Measurements from ENCODE around the gene CROCC.

CROCC gene

DNA sequence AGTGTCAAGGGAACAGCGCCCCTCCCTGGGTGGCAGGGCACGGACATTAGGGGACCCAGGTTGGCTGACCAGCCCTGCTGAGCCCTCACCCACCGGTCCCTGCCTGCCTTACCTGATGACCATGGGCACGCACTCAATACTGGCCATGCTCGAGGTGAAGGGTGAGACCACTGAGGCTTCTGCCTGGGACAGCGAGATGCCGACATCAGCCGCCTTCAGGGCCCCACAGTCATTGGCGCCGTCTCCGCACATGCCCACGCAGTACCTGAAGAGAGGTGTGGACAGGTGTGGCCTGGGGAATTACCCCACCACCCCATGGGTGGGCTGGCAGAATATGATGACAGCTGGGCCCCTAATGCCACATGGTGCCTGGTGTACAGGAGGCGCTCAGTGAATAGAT lies 66.5 kb downstream of the CROCC start:
- DNase-seq: no peak

DNA sequence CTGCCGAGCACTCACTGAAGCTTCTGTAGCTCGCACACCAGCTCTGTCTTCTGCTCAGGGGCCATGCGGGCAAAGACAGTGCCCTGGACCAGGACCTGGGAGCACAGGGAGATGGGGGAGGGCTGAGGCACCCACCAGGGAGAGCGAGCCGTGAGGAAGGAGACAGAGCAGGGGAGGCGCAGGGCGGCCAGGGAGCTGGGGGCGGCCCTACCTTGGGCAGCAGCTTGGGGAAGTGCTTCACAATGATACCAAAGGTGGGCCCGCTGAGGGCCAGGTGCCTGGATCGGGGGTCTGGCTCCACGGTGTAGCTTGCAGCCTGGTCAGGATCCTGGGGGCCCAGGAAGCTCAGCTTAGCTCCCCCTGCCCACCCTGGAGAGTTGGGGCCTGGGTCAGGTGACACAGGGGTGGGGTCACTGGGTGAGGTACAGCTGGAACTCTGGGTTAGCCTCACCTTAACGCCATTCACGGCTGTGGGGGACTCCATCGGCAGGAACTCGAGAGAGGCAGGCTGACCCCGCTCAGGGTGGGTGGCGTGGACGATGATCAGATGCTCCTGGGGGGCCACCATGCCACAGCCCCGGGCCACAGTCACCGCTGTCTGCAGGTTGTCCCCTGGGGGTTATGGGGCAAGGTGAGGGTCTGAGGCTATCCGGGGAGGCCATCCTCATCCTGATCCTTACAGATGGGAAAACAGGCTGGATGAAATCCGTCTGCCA lies 68.1 kb downstream of the CROCC start:
- no peak for DNase-seq

DNA sequence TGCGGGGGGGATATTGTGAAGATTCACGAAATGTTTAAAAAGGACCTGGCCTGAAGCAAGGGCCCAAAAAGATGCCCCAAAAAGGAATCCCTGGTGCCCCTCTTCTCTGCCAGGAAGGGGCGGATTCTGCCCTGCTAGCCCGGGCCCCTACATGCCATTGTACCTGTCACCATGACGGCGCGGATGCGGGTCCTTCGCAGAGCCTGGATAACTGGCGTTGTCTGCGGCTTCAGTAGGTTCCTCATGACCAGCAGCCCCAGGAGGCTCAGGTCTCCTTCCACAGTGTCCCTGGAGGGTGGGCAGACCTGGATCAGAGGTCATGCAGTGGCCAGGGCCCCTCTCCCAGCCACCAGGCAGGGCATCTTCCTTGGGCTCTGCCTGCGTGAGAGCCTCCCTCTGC lies 69.8 kb downstream of the CROCC start:
- no peak for DNase-seq

DNA sequence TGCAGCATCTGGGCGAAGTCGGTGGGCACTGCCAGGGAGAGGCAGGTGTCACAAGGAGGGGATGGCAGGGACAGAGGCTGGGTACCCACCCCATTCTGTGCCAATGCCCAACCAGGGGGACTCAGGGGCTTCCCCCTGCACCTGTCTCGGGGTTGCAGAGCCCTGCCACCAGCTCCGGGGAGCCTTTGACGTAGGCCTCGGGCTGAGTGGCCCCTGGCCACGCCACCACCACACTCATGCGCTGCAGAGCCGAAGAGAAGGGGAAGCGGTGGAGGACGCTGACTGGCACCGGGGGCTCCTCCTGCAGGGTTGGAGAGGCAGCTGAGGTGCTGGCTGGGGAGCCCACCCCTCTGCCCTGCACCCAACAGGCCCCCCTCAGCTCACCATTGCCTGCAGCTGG lies 70.4 kb downstream of the CROCC start:
- DNase-seq: no peak

DNA sequence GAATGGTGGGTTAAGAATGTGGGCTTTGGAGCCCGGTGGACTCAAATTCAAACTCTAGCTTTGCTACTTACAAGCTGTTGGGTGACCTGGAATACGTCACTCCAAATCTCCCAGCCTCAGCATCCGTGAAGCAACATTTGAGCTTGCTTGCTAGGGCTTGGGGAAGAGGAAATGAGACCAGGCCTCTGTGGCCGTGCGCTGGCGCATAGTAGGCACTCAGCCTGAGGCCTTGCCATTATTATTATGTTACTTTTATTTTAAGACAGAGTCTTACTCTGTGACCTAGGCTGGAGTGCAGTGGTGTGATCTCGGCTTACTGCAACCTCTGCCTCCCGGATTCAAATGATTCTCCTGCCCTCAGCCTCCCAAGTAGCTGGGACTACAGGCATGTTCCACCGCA lies 70.9 kb downstream of the CROCC start:
- no peak for DNase-seq

DNA sequence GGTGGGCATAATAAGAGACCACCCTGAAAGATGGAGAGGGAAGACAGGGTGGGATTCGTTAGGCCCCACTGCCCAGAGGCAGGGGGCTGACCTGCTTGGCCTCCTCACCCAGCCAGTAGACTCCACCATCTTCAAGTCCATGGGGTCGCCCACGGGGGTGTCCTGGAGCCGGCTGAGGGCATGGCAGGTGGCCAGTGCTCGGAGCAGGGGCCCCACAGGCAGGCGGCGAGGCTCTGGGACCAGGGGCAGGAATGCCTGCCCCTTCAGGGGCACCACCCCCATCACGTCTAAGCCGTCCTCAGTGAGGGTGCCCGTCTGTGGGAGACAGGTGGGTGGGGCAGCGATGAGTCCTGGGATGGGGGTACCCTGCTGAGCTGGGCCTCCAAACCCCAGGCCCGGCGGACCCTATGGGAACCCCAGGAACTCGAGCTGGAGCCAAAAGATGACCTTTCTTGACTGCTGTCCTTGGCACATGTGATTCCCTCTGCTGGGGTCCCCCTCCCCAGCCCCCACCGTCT lies 71.8 kb downstream of the CROCC start:
- no peak for DNase-seq

DNA sequence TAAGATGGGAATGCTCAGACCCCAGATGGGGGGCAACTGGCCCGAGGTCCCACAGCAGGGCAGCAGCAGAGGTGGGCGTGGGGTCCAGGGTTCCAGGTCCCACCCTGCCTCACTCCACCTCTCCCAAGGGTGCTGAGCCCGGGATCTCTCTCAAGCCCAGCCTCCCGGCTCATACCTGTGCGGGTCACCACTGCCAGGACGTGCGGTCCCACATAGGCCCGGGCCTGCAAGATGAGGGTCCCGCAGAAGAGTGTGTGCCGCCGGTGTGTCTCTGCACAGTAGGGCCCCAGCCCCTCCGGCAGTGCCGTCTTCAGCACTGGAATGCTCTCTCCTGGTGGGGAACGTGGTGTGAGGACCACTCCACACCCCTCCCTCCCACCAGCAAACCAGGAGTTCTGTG lies 75.1 kb downstream of the CROCC start:
- no peak for DNase-seq

DNA sequence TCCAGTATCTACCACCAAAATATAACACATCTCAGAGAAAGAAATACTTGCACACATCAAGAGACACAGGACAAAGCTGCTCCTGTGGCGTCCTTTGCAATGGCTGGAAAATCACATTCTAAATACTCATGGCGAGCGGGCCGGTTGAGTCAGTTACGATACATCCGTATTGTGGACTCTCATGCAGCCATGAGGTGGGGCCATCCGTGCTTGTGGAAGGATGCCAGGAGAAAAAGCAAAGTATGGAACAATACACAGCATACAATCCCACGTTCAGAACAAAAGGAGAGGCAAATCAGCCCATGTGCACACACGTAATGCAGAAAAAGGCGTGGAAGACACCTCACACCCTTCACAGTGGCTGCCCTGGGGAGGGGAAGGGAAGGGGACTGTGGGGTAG lies 76.9 kb downstream of the CROCC start:
- no peak for DNase-seq

DNA sequence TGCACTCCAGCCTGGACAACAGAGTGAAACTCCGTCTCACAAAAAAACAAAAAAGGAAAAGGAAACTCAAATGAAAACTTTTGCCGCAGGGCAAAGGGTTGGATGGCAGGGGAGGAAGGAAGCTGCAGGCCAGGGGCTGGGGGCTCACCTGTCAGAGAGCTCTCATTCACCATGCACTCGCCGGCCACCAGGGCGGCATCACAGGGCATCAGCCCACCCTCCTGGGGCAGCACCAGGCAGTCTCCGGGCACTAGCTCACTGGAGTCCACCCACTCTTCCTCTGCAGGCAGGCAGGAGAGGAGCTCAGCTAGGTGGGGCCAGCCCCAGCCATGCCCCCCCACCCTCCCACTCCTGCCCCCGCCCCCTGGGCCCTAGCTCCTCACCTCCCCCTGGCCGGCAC lies 78.1 kb downstream of the CROCC start:
- no peak for DNase-seq

DNA sequence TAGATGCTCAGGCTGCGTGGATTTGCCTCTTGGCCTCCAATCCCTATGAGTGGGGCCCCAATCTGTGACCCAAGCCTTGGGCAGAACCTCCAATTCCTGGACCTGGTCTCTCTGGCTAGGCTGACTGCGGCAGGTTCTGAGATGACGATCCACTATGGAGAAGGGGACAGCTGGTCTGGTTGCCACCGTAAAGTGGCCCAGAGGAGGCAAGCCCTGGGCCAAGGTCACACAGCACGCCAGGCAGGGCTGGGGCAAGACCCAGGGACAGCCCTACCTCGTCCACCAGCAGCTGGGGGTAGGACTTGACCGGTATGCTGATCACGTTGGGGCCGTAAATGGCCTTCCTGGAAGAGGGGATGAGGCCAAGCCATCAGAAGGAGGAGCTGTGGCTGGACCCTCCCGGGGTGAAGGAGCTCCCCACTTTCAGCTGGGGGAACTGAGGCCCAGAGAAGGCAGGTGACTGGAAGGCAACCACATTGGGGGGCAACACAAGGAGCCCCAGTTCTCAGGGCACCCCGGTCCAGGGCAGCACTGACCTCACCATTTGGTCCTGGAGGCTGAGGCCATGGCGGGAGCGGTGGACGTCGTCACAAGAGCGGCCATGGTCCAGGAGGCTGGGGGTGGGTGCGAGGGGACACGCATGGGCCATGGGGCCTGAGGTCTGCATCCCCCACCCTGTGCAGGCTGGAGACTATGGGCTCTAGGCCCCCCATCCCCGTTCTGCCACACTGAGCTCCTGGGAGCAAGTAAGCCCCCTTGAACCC lies 80.2 kb downstream of the CROCC start:
- no peak for DNase-seq

DNA sequence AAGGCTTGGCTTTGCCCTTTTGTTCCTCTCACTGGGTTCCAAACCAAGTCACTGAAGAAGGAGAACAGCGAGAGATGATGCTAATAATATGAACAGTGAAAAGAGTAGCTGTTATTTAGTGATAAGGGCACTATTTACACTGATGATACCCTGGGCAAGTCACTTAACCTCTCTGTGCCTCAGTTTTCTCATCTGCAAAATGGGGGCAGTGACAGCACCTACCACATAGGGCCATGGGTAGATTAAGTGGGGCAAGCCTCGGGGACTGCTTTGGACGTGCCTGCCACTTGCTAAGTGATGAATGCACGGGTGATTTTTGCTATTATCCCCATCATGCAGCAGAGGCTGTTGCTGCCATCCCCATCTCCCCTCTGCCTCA lies 80.8 kb downstream of the CROCC start:
- no peak for DNase-seq

DNA sequence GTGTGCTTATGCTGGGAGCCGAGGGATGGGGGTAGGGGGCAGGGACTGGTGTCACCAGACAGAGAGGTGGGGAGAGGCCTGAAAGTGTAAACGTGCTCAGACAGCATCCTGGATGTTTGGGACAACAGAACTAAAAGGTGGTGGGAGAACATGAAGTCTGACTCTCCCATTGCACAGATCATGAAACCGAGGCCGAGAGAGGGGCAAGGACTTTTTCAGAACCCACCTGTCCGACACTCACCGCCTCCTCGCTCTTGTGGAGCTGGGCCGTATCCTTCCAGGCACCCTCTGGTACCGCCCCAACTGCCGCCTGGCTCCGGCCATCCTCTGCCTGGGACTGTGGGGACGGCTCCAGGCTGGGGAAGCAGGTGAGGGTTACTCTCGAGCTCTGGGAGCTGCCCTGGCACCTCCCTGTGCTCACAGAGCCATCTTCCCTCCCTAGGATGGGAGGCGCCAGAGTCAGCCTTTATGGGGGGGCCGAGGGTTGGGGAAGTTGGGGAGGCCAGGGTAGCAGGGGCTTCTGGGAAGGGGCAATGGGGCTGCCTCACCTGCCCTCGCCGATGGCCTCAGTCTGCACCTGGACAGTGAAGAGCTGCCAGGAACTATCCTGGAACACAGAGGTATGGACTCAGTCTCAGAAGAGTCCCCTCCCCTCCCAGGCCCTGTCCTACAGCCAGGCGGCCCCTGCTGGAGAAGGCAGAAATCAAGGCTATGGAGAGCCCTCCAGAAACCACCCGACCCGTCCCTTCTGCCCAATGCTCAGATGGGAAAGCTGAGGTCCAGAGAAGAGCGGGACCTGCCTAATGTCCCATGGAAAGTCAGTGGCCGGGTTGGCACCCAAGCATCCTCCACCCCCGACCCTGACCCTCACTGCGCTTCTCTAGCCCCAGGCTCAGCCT lies 83.0 kb downstream of the CROCC start:
- no peak for DNase-seq

DNA sequence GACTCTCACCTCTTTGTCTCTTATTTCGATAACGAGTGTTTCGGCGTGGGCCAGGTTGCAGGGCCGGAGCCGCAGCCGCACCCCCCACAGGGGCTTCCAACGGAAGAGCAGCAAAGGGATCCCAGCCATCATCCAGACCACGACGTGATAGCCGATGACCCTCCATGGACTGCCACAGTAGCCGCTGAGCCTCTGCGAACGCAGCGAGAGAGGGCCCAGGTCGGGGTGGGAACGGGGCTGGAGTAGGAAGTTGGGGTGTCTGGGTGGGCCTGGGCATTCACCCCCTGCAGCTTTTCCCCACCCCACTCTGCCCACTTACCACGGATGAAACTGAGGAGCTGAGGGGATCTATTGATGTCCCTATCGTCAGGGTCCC lies 83.6 kb downstream of the CROCC start:
- DNase-seq: no peak

DNA sequence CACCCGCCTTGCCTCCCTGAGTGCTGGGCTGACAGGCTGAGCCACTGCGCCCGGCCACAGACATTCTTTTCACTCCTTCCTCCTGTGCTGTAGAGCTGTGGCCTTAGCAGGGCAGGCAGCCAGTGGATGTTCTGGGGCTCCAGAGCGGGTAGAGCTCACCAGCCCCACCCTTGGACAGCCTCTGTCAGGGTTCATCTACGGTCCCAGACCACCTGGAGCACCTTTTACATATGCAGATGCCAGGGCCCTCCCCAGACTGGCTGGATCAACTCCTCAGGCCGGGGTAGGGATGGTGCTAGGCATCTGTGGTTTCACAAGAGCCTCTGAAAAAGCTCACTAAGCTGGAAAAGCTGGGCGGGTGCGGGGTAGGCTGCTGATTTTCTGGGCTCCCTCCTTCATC lies 85.4 kb downstream of the CROCC start:
- DNase-seq: no peak

DNA sequence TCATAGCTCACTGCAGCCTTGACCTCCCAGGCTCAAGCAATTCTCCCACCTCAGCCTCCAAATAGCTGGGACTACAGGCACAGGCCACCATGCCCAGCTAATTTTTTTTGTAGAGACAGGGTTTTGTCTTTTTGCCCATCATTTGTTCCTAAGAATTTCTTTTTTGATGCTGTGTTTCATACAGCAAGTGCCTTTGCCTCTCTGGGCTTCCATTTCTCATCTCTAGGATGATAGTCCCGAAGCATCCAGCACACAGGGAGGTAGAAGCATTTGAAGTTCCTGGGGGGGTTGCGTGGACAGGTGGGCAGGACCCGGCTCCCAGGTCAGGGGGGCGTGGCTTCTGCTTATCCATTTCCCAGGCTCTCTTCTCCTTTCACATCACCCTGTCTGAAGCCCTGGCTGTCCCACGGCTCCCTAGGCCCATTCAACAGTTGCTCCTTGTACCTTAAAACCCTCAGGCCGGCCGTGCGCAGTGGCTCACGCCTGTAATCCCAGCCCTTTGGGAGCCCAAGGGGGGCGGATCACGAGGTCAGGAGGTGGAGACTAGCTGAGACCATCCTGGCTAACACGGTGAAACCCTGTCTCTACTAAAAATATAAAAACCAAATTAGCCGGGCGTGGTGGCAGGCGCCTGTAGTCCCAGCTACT lies 86.6 kb downstream of the CROCC start:
- DNase-seq: no peak

DNA sequence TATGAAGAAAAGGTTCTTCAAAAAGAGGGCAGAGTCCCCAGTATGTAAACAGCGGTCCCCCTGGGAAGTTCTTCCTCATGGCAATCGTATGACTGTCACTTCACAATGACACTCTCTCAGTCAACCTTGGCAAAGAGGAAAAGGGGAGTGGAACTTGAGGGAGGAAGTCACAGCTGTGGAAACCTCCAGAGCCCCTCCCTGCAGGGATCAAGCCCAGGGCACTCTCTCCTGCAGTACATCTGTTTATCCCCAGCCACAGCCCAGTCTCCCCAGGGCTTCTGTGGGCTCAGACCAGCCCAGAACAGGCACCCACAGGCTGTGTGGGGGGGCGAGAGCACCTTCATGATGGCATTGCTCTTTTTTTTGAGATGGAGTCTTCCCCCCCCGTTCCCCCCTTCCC lies 88.0 kb downstream of the CROCC start:
- no peak for DNase-seq

DNA sequence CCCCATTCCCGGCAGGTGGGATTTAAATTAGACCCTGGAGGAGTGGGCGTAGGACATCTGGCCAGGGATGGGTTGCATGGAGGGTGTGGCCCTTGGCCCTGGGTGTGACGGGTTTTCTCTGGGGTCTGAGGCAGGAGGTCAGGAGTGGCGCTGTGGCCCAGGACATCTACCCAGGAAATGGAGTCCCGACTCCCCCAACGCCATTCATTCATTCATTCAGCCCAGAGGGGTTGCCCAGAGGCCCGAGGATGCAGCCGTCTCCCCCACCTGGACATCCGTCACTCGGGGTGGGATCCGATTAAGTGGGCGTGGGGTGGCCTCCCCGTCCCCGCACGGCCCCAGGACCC lies 89.3 kb downstream of the CROCC start:
- DNase-seq: no peak

DNA sequence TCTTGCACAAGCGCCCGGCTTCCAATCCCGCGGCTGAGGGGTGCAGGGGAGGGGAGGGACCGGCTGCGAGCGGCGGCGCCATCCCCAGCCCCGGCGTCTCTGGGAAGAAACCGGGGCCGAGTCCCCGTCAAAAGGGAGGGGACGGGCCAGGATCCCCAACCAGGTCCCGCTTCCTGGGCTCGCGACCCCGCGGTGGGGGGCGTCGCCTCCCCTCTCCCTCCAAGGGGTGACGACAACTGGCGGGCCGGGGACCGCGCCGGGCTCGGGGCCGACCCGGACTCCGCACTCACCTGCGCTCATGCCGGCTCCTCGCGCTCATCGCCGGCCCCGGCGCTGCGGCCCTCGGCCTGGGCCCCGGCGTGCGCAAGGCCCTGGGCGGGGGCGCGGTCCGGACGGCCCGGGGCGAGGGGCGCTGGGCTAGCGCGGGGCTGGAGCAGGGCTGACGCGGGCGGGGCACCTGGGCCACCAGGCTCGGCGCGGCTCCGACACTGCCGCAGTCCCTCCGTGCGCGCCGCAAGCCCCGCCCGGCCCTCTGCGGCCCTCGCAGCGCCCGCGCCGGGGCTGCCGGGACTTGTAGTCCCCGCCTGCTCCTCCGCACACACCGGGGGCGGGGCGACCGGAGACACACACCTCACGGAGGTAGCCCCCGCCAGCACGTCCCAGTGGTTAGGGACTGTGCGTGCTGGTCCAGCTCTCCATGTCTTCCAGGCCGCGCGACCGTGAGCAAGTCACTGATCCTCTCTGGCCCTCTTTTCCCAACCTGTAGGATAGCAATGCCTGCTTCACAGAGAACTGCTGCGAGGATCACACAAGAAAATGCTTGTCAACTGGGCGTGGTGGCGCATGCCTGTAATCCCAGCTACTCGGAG lies 89.9 kb downstream of the CROCC start, which contains the start of gene ATP13A2:
Gene ATP13A2, minus strand, starts transcription at position 490 of the 869 bp plus-strand sequence. Its CDS starts 190 bp downstream, at position 300.
- peak; percentile 86 for DNase-seq

DNA sequence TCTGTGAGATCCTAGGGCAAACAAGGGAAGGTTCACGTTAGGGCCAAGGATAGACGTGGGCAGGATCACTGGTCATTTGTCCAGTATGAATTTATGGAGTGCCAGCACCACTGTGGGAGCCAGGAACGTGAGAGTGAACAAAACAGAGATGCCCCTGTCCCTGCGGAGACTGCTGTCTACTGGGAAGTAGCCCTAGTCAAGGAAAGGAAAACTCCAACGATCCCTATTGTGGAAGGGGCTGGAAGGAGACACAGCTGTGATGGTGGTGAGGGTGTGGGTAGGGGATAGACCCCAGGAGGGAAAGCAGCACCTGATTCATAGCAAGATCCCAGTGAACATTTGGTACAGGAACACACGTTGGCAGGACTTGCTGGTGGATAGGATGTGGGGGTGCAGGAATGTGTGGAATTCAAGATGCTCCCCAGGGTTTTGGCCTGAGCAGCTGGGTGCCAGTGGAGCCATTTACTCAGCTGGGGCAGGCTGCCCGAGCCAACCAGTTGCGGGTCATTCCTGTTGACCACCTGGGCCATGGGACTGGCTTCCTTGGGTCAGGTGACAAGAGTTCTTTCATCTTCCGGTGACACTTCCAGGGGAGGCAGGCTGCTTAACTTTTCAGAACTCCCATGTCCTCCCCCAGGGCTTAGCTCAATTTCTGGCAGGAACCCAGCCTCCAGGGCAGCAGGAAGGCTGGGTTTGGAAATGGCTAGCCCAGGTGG lies 91.2 kb downstream of the CROCC start:
- DNase-seq: no peak

DNA sequence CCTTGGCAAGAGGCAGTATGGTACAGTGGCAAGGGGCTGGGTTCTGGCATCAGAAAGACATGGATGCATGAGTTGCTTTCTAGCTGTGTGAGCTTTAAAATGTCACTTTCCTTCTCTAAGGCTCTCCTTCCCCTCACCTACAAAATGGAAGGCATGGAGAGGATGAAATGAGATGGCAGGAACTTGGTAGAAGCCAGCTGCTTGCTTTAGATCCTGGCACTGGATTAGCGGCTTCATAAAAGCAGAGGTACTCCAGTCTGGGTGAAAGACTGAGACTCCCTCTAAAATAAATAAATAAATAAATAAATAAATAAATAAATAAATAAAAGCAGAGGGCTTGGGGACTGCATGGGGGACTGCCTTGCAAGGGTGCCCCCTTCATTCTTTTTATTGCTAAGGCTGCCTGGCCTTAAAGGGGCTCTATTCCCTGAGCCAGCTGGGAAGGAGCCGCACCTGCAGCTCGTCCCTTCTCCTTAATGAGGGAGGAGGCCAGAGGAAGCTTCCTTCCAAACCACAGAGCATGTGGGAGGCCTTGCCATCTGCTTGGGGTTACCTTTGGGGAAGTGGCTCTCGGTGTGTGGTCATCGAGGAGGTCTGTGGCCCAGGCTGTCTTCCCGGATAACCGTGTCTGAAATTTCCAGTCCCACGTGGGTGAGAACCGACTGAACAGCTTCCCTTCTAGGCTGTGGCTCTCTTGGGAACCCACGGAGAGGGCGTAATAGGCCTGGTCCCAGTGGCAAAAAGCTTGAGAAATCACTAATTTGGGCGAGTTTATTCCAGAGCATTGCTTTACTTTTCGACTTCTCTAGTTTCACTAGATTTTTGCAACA lies 92.0 kb downstream of the CROCC start:
- no peak for DNase-seq
